CD14-positive monocyte (primary cell): ENCODE measurements around the gene RCE1. TPM values are rescaled to one million over a fixed set of nuclear protein-coding genes. Genes with fewer than 3 reads are reported as not detected.

Experiments used
- DNase-seq, 3 donors: peaks; one replicate each; pipeline ENCODE4 v3.0.0-alpha.2; 2011 to 2022
- H2AFZ ChIP-seq: 2 replicates; pipeline ENCODE4 v1.6.0; 2012; ENCODE audit warnings: mild to moderate bottlenecking, low read depth, low read length, inconsistent platforms; ENCODE audit not compliant: insufficient read depth, poor library complexity, severe bottlenecking
- H3K27ac ChIP-seq, 2 donors: 1 replicate in 1 of 2; 2 replicates in 1 of 2; pipeline ENCODE4 v1.5.1; 2012 to 2013; ENCODE audit warnings: low read length in 2 of 2, control low read depth in 1 of 2, inconsistent platforms in 1 of 2, low read depth in 1 of 2, mild to moderate bottlenecking in 1 of 2
- H3K27me3 ChIP-seq, 2 donors: one replicate each; pipeline versions ENCODE4 v1.6.0 to v1.6.1; 2011 to 2013; ENCODE audit warnings: low read length in 2 of 2; ENCODE audit not compliant: control insufficient read depth in 2 of 2, insufficient read depth in 2 of 2
- H3K36me3 ChIP-seq, 2 donors: replicated peaks in 1 of 2; 1 replicate in 1 of 2; 2 replicates in 1 of 2; pipeline versions ENCODE4 v1.5.1 to v1.6.1; 2012 to 2013; ENCODE audit warnings: low read length in 2 of 2, control low read depth in 1 of 2, inconsistent platforms in 1 of 2, mild to moderate bottlenecking in 1 of 2; ENCODE audit not compliant: insufficient read depth in 2 of 2, control insufficient read depth in 1 of 2
- H3K4me1 ChIP-seq, 2 donors: 1 replicate in 1 of 2; 2 replicates in 1 of 2; pipeline versions ENCODE4 v1.5.1 to v1.6.1; 2012 to 2013; ENCODE audit warnings: low read length in 2 of 2, control low read depth in 1 of 2, inconsistent platforms in 1 of 2, mild to moderate bottlenecking in 1 of 2, moderate library complexity in 1 of 2; ENCODE audit not compliant: insufficient read depth in 2 of 2, control insufficient read depth in 1 of 2
- H3K4me2 ChIP-seq: replicated peaks from 2 replicates; pipeline ENCODE3; 2012; ENCODE audit warnings: low read length, moderate library complexity, mild to moderate bottlenecking; ENCODE audit not compliant: poor library complexity, severe bottlenecking; ENCODE audit errors: extremely low read depth
- H3K4me3 ChIP-seq, 3 experiments: fragments of 200-600 bp in 1 of 3; sonication (generic) in 1 of 3; replicated peaks in 1 of 3; 1 replicate in 2 of 3; 2 replicates in 1 of 3; pipeline ENCODE4 v1.5.1; 2011 to 2013; ENCODE audit warnings: low read length in 3 of 3, mild to moderate bottlenecking in 3 of 3, control low read depth in 2 of 3, low read depth in 2 of 3, inconsistent platforms in 1 of 3, moderate library complexity in 1 of 3
- H3K79me2 ChIP-seq: 2 replicates; pipeline ENCODE4 v1.6.0; 2012; ENCODE audit warnings: mild to moderate bottlenecking, control low read depth, inconsistent platforms, low read length, moderate library complexity; ENCODE audit not compliant: insufficient read depth
- H3K9ac ChIP-seq: 2 replicates; pipeline ENCODE4 v1.6.0; 2017; ENCODE audit warnings: low read length, mild to moderate bottlenecking; ENCODE audit not compliant: insufficient read depth, poor library complexity, severe bottlenecking
- H3K9me3 ChIP-seq, 2 donors: replicated peaks in 1 of 2; 1 replicate in 1 of 2; 2 replicates in 1 of 2; pipeline versions ENCODE4 v1.5.1 to v1.6.1; 2012 to 2013; ENCODE audit warnings: low read length in 2 of 2, control low read depth in 1 of 2; ENCODE audit not compliant: control insufficient read depth in 1 of 2, insufficient read depth in 1 of 2
- H4K20me1 ChIP-seq: 2 replicates; pipeline ENCODE4 v1.6.0; 2012; ENCODE audit warnings: mild to moderate bottlenecking, low read length, control low read depth, moderate library complexity; ENCODE audit not compliant: insufficient read depth
- H3K27ac Mint-ChIP-seq, 7 donors: one replicate each; pipeline ENCODE4 v1.8.0; 2020; ENCODE audit warnings: mild to moderate bottlenecking in 7 of 7, mixed read lengths in 7 of 7, moderate library complexity in 6 of 7, inconsistent platforms in 2 of 7
- H3K27me3 Mint-ChIP-seq, 3 donors: one replicate each; pipeline ENCODE4 v1.8.0; 2021 to 2022; ENCODE audit warnings: low read depth in 3 of 3, mild to moderate bottlenecking in 3 of 3, mixed read lengths in 3 of 3, moderate library complexity in 3 of 3, inconsistent platforms in 1 of 3
- H3K36me3 Mint-ChIP-seq, 2 donors: one replicate each; pipeline ENCODE4 v1.8.0; 2020; ENCODE audit warnings: mixed read lengths in 2 of 2, inconsistent platforms in 1 of 2, mild to moderate bottlenecking in 1 of 2
- H3K4me1 Mint-ChIP-seq: one replicate; pipeline ENCODE4 v1.8.0; 2020; ENCODE audit warnings: mild to moderate bottlenecking, mixed read lengths
- H3K4me3 Mint-ChIP-seq, 2 donors: one replicate each; pipeline ENCODE4 v1.8.0; 2020; ENCODE audit warnings: mild to moderate bottlenecking in 2 of 2, mixed read lengths in 2 of 2, moderate library complexity in 1 of 2
- H3K9me3 Mint-ChIP-seq, 7 donors: one replicate each; pipeline ENCODE4 v1.8.0; 2020 to 2022; ENCODE audit warnings: mixed read lengths in 7 of 7, mild to moderate bottlenecking in 6 of 7, moderate library complexity in 6 of 7, inconsistent platforms in 2 of 7
- WGBS: methylation state at CpG from one replicate; pipeline ENCODE4 v1.1.5; 2013; ENCODE audit warnings: missing lambda C conversion rate; ENCODE audit not compliant: insufficient coverage; 5-methylcytosine and 5-hydroxymethylcytosine counted together
- intact Hi-C, 2 donors: fragments of 100-400 bp; cut with micrococcal nuclease; formaldehyde crosslinking; loops; one replicate each; pipeline versions ENCODE4 v1.15.0 to v1.15.1; 2023
- polyA plus RNA-seq, 3 donors: library from polyadenylated mRNA; depleted of rRNA in 1 of 3; unstranded in 2 of 3; stranded (reverse) in 1 of 3; fragments of 300-500 nt in 2 of 3; fragments of >200 nt in 1 of 3; fragmentation: Illumina TruSeq in 2 of 3; gene quantifications; 1 replicate in 2 of 3; 2 replicates in 1 of 3; pipeline ENCODE4 v1.2.3, GENCODE V29; 2012 to 2021
- TF ChIP-seq, protein P1 (sequence below): fragments of 200-600 bp; IDR thresholded peaks from one replicate; pipeline ENCODE4 v1.8.0; 2022; ENCODE audit warnings: antibody characterized with exemption, mild to moderate bottlenecking

The RCE1 gene
- polyA plus RNA-seq, 3 donors = 20.3 to 24.7 (median 22.8) TPM

DNA sequence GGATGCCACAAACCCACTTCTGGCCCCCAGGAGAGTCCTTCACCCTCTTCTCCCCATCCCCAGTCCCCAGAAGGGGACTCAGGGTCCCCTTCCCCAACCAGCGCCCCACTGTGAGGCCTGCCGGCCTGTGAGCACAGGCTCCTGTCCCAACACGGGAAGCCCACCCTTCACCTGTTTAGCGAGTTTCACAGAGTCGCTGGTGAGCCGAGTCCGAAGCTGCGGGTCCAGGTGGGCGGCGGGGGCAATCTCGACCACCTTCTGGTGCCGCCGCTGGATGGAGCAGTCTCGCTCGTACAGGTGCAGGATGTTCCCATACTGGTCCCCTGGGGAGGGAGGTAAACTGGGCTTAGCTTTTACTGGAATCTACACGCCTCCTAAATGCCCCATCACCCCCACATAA lies 26.9 kb downstream of the RCE1 start:
- no peaks in the 10 kb centered on the region for H4K20me1 ChIP-seq
- no peaks in the 10 kb centered on the region for H3K36me3 ChIP-seq
- H3K9me3 ChIP-seq = no peaks in the 10 kb centered on the region
- peaks cover 0 to 3% of the 10 kb centered on the region in 2 donors for H3K4me1 ChIP-seq
- no peak overlapping the region for H2AFZ ChIP-seq
- H3K27ac ChIP-seq = no peak overlapping the region
- Mint-ChIP-seq H3K27ac (peak overlapping the region in 1 of 7 donors; percentile 18), H3K36me3 (peaks cover 0 to 18% of the 10 kb centered on the region in 2 donors), H3K4me1 (peaks cover 16% of the 10 kb centered on the region), H3K27me3 (peaks cover 2 to 5% (median 4%) of the 10 kb centered on the region in 3 donors), H3K4me3 (no peak overlapping the region), H3K9me3 (peaks cover 0 to 3% (median 0%) of the 10 kb centered on the region in 7 donors)
- no peaks in the 10 kb centered on the region for H3K79me2 ChIP-seq
- H3K4me2 ChIP-seq = no peak overlapping the region
- TF ChIP-seq, protein P1, sequence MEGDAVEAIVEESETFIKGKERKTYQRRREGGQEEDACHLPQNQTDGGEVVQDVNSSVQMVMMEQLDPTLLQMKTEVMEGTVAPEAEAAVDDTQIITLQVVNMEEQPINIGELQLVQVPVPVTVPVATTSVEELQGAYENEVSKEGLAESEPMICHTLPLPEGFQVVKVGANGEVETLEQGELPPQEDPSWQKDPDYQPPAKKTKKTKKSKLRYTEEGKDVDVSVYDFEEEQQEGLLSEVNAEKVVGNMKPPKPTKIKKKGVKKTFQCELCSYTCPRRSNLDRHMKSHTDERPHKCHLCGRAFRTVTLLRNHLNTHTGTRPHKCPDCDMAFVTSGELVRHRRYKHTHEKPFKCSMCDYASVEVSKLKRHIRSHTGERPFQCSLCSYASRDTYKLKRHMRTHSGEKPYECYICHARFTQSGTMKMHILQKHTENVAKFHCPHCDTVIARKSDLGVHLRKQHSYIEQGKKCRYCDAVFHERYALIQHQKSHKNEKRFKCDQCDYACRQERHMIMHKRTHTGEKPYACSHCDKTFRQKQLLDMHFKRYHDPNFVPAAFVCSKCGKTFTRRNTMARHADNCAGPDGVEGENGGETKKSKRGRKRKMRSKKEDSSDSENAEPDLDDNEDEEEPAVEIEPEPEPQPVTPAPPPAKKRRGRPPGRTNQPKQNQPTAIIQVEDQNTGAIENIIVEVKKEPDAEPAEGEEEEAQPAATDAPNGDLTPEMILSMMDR = no peak
- WGBS = 96% methylated on average over 5 of the region's 16 CpGs
- no peak for DNase-seq
- no peaks in the 10 kb centered on the region for H3K27me3 ChIP-seq
- intact Hi-C loops = no loop called here
- H3K9ac ChIP-seq = no peak overlapping the region
- H3K4me3 ChIP-seq = no peak overlapping the region

- Histone ChIP-seq H3K27ac (no peak overlapping the region), H4K20me1 (no peaks in the 10 kb centered on the region), H3K9me3 (no peaks in the 10 kb centered on the region), H2AFZ (no peak overlapping the region), H3K4me1 (peaks cover 0 to 3% of the 10 kb centered on the region in 2 donors), H3K4me2 (no peak overlapping the region), H3K36me3 (no peaks in the 10 kb centered on the region), H3K4me3 (no peak overlapping the region), H3K9ac (no peak overlapping the region), H3K27me3 (no peaks in the 10 kb centered on the region), H3K79me2 (no peaks in the 10 kb centered on the region)
- Mint-ChIP-seq H3K36me3 (peaks cover 0 to 18% of the 10 kb centered on the region in 2 donors), H3K4me1 (peaks cover 16% of the 10 kb centered on the region), H3K4me3 (no peak overlapping the region), H3K9me3 (peaks cover 0 to 3% (median 0%) of the 10 kb centered on the region in 7 donors), H3K27ac (peak overlapping the region in 1 of 7 donors; percentile 18), H3K27me3 (peaks cover 2 to 6% (median 5%) of the 10 kb centered on the region in 3 donors)
- 97% methylated on average over 24 of the region's 39 CpGs for WGBS
- intact Hi-C loops = no loop called here
- TF ChIP-seq, protein P1 = no peak
- no peak for DNase-seq
Observed at GRCh38 chr11:66870616-66871520, 27.6 kb downstream of the RCE1 start.
